ENCODE data around the gene CCBE1.

The CCBE1 gene

GRCh38 chr18:59565957-59566356 is 131.3 kb downstream of the CCBE1 start:
- no peak for DNase-seq

- no peak for DNase-seq
Observed at GRCh38 chr18:59564561-59564960, 132.7 kb downstream of the CCBE1 start.

GRCh38 chr18:59563176-59563785 is 133.9 kb downstream of the CCBE1 start:
- DNase-seq: no peak

- no peak for DNase-seq
Observed at GRCh38 chr18:59562751-59563150, 134.5 kb downstream of the CCBE1 start.

GRCh38 chr18:59561612-59562011 is 135.6 kb downstream of the CCBE1 start:
- DNase-seq: no peak

- DNase-seq: no peak
Observed at GRCh38 chr18:59560556-59560955, 136.7 kb downstream of the CCBE1 start.

- DNase-seq: no peak
Observed at GRCh38 chr18:59559528-59559927, 137.7 kb downstream of the CCBE1 start.

GRCh38 chr18:59555995-59556659 is 141.1 kb downstream of the CCBE1 start:
- DNase-seq: no peak

GRCh38 chr18:59554796-59555335 is 142.4 kb downstream of the CCBE1 start:
- no peak for DNase-seq

GRCh38 chr18:59553273-59553870 is 143.9 kb downstream of the CCBE1 start:
- no peak for DNase-seq

GRCh38 chr18:59551902-59552635 is 145.2 kb downstream of the CCBE1 start:
- DNase-seq: no peak

- no peak for DNase-seq
Observed at GRCh38 chr18:59550174-59550516, 147.1 kb downstream of the CCBE1 start.

GRCh38 chr18:59549503-59550173 is 147.6 kb downstream of the CCBE1 start:
- no peak for DNase-seq

GRCh38 chr18:59547581-59548182 is 149.5 kb downstream of the CCBE1 start:
- DNase-seq: no peak

- no peak for DNase-seq
Observed at GRCh38 chr18:59546188-59546587, 151.0 kb downstream of the CCBE1 start.

GRCh38 chr18:59540780-59541179 is 156.4 kb downstream of the CCBE1 start:
- no peak for DNase-seq

GRCh38 chr18:59540346-59540745 is 156.9 kb downstream of the CCBE1 start:
- DNase-seq: no peak

GRCh38 chr18:59539108-59539507 is 158.1 kb downstream of the CCBE1 start:
- DNase-seq: no peak

- no peak for DNase-seq
Observed at GRCh38 chr18:59537579-59537978, 159.6 kb downstream of the CCBE1 start.

GRCh38 chr18:59536166-59536565 is 161.1 kb downstream of the CCBE1 start:
- DNase-seq: no peak

GRCh38 chr18:59535055-59535454 is 162.2 kb downstream of the CCBE1 start:
- no peak for DNase-seq

GRCh38 chr18:59528866-59529265 is 168.4 kb downstream of the CCBE1 start:
- DNase-seq: no peak
